Brain microvascular endothelial cell (primary cell): ENCODE results near the gene ARHGEF17.

Experiments
- DNase-seq: peaks from one replicate; pipeline ENCODE4 v3.0.0-alpha.2; 2020
- H3K27ac ChIP-seq: fragments of 250-450 bp; sonication (Bioruptor Pico); 2 replicates; pipeline ENCODE4 v1.5.1; 2020; ENCODE audit warnings: mild to moderate bottlenecking, moderate library complexity
- H3K27me3 ChIP-seq: fragments of 250-450 bp; sonication (Bioruptor Pico); replicated peaks from 2 replicates; pipeline ENCODE4 v1.5.1; 2020; ENCODE audit warnings: mild to moderate bottlenecking
- H3K36me3 ChIP-seq: fragments of 250-450 bp; sonication (Bioruptor Pico); replicated peaks from 2 replicates; pipeline ENCODE4 v1.5.1; 2020; ENCODE audit warnings: mild to moderate bottlenecking
- H3K4me3 ChIP-seq: 2 replicates; pipeline ENCODE4 v1.5.1; 2011; ENCODE audit warnings: low read depth, mild to moderate bottlenecking, control low read depth, low read length, moderate library complexity
- in situ Hi-C: cut with HindIII; loops from 2 replicates; pipeline ENCODE4 v1.10.0; 2017; ENCODE audit warnings: low sequenced_read_pairs, low pct_ligation_motif_present
- TF ChIP-seq, protein P1 (sequence below): IDR thresholded peaks from 2 replicates; pipeline ENCODE4 v1.5.1; 2011; ENCODE audit warnings: low read depth, mild to moderate bottlenecking, moderate library complexity, low read length, control low read depth, inconsistent platforms; ENCODE audit errors: missing control alignments

Gene ARHGEF17

DNA sequence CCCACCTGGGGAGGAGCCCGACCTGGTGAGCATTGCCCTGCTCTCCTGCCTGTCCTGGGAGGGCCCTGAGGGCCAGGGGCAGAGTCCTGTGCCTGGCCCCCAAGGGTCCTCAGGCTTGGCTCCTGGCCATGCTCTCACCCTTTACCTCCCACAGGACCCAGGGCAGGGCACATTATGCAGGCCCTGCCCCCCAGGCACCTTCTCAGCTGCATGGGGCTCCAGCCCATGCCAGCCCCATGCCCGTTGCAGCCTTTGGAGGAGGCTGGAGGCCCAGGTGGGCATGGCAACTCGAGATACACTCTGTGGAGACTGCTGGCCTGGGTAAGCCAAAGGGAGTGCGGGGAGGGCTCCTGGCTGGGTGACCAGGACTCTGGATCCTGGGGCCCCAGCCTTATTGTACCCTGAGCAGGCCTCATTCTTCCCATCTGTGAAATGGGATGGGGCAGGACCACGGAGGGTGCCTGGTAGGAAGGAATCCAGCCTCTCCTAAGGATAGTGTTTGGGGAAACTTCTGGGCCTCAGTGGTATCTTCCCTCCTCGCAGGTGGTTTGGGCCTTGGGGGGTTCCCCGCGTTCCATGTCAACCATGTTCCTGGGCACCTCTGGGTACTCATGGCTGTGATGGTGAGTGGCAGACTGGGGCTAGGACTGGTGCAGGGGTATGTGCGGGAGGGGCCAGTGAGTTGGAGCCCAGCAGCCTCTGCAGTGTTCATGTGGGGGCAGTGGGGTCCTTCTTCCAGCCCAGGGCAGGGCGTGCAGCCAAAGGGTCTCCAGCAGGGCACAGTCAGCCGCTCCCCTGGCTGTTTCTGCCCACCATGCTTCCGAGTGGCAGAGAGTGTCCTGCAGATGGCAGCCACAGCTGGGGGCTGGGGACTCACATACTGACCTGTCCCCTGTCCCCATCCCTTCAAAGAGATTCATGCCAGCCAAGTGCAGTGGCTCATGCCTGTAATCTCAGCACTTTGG lies 82.8 kb downstream of the ARHGEF17 start:
- Histone ChIP-seq H3K4me3 (no peak overlapping the region), H3K27ac (no peak overlapping the region), H3K36me3 (peaks cover 17% of the 10 kb centered on the region), H3K27me3 (no peaks in the 10 kb centered on the region)
- in situ Hi-C loops = no loop called here
- TF ChIP-seq, protein P1, sequence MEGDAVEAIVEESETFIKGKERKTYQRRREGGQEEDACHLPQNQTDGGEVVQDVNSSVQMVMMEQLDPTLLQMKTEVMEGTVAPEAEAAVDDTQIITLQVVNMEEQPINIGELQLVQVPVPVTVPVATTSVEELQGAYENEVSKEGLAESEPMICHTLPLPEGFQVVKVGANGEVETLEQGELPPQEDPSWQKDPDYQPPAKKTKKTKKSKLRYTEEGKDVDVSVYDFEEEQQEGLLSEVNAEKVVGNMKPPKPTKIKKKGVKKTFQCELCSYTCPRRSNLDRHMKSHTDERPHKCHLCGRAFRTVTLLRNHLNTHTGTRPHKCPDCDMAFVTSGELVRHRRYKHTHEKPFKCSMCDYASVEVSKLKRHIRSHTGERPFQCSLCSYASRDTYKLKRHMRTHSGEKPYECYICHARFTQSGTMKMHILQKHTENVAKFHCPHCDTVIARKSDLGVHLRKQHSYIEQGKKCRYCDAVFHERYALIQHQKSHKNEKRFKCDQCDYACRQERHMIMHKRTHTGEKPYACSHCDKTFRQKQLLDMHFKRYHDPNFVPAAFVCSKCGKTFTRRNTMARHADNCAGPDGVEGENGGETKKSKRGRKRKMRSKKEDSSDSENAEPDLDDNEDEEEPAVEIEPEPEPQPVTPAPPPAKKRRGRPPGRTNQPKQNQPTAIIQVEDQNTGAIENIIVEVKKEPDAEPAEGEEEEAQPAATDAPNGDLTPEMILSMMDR = no peak
- DNase-seq = no peak

DNA sequence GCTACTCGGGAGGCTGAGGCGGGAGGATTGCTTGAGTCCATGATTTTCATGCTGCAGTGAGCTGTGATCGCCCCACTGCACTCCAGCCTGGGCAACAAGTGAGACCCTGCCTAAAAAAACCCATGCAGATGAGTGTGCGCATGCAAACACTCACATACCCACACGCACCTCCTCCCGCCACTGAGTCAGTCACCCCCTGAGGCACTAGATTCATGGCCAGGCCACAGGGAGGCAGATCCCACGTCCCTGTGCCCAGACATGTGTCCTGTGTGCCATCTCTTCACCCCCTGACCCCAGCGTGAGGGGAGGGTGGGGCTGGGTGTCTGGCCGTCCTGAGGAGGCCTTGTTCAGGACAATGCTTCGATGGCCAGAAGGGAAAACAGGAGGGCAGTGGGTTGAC lies 83.6 kb downstream of the ARHGEF17 start:
- Histone ChIP-seq H3K4me3 (no peak overlapping the region), H3K27me3 (no peaks in the 10 kb centered on the region), H3K27ac (no peak overlapping the region), H3K36me3 (peaks cover 17% of the 10 kb centered on the region)
- no peak for DNase-seq
- TF ChIP-seq, protein P1 = no peak
- in situ Hi-C loops = no loop called here

DNA sequence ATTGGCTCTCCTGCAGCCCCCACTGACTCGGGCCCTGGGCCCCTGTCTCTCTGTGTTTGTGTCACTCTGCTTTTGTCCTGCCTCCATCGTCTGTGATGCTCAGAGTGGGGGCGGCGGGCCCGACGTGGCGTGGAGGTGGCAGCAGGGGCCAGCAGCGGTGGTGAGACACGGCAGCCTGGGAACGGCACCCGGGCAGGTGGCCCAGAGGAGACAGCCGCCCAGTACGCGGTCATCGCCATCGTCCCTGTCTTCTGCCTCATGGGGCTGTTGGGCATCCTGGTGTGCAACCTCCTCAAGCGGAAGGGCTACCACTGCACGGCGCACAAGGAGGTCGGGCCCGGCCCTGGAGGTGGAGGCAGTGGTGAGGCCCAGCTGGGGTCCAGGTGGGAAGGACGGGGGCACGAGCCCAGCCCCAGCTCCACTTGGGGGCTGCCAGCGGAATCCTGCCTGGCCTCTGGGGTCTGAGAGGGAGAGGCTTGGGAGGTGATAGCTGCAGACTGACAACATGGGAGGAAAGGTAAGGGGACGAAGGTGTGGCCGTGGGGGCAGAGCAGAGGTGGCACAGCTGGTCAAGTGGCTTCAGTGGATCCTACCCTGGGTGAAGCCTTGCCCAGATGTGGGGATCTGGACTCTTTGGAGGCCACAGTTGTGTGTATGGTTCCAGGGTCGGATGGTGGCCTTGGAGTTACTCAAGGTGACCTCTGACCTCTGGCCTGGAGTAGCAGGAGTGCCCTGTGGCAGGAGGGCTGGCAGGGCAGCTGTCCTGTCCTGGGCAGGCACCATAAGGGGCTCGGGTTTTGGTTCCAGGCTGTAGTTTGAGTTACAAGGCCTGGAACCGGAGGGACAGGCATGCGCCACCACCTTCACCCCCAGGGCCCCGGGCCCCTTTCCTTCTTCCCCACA lies 84.3 kb downstream of the ARHGEF17 start:
- in situ Hi-C loops = no loop called here
- H3K27me3 ChIP-seq = no peaks in the 10 kb centered on the region
- no peak overlapping the region for H3K27ac ChIP-seq
- peaks cover 17% of the 10 kb centered on the region for H3K36me3 ChIP-seq
- TF ChIP-seq, protein P1 = no peak
- no peak overlapping the region for H3K4me3 ChIP-seq
- no peak for DNase-seq

DNA sequence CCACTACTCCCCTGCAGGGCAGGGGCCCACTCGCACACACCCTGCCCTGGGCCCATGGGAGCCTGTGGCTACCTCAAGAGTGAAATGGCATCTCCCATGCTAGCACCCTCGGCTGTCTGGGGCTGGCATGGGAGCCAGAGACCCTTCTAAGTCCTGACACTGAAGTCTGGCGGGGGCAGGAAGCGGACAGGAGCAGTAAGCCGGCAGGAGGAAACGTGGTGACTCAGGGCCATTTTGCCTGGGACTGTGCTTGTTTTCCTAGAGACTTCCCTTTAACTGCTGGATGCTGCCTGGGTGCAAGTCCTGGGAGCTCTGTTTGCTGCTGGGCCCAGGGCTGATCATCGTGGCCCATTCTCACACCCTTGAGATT lies 84.9 kb downstream of the ARHGEF17 start:
- DNase-seq = peak; percentile 15
- H3K27ac ChIP-seq = no peak overlapping the region
- peaks cover 17% of the 10 kb centered on the region for H3K36me3 ChIP-seq
- no peak overlapping the region for H3K4me3 ChIP-seq
- TF ChIP-seq, protein P1 = no peak
- in situ Hi-C loops = no loop called here
- H3K27me3 ChIP-seq = no peaks in the 10 kb centered on the region

DNA sequence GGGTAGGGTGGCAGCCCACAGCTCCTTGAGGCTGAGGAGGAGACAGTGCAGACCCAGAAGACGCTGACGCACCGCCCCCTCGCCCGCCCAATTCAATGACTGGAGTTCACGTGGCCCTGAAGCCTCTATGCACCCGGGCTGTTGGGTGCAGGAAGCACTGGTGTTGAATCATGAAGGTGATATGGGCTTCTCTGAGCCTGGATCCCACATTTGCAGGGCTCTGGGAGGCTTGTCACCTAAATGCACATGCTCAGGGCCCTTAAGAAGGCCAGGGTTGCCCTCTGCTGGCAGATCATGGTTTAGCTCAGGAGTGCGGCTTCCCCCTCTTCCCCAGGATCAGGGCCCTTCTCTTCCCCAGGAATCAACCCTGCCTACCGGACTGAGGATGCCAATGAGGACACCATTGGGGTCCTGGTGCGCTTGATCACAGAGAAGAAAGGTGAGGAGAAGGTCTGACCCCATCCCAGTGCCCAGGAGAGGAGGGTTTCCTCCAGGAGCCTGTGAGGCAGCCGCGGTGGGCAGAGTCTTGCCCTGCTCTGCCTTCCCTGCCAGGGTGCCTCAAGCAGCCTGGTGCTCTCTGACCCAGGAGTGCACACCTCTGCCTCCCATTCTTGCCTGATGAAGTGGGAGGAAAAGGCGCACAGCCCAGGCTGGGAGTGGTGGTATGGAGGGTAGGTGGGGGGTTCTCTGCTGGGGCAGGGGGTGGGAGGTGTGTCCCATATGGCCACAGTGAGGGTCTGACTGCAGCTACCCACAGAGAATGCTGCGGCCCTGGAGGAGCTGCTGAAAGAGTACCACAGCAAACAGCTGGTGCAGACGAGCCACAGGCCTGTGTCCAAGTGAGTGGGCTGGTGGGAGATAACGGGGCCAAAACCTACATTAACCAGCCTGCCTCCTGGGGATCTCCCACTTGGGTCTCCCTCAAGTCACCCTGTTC lies 85.7 kb downstream of the ARHGEF17 start:
- TF ChIP-seq, protein P1 = peak; percentile 91
- Histone ChIP-seq H3K4me3 (no peak overlapping the region), H3K36me3 (peaks cover 17% of the 10 kb centered on the region), H3K27ac (no peak overlapping the region), H3K27me3 (no peaks in the 10 kb centered on the region)
- in situ Hi-C loops = no loop called here
- DNase-seq = peak; percentile 73
